SU-DHL-6 (cell line): Measurements from ENCODE around the gene KCNN2.

ENCODE experiments used
- H2AFZ ChIP-seq: fragments of 200-600 bp; sonication (generic); 2 replicates; pipeline ENCODE4 v1.6.1; 2014; ENCODE audit warnings: low read depth, mild to moderate bottlenecking, moderate library complexity, mixed read lengths, antibody characterized with exemption, low read length; ENCODE audit not compliant: severe bottlenecking
- H3F3A ChIP-seq: fragments of 200-600 bp; shearing (Covaris generic); 2 replicates; pipeline ENCODE4 v1.6.0; 2016; ENCODE audit warnings: antibody characterized with exemption, mild to moderate bottlenecking; ENCODE audit not compliant: insufficient read depth
- H3K27ac ChIP-seq: fragments of 200-600 bp; sonication (generic); 2 replicates; pipeline ENCODE4 v1.5.1; 2016; ENCODE audit warnings: low read depth, mild to moderate bottlenecking, low read length, moderate library complexity, mixed read lengths
- H3K27me3 ChIP-seq: fragments of 200-600 bp; sonication (generic), shearing (Covaris generic); 2 replicates; pipeline ENCODE4 v1.6.0; 2014; ENCODE audit warnings: mild to moderate bottlenecking, low read length
- H3K36me3 ChIP-seq: fragments of 200-600 bp; sonication (generic); 2 replicates; pipeline ENCODE4 v1.6.1; 2014; ENCODE audit warnings: mild to moderate bottlenecking, low read length, mixed read lengths
- H3K4me2 ChIP-seq: fragments of 300-600, 200-600 bp; shearing (Covaris generic), sonication (generic); 2 replicates; pipeline ENCODE4 v1.6.0; 2014; ENCODE audit warnings: low read length, low read depth, mild to moderate bottlenecking; ENCODE audit not compliant: poor library complexity, severe bottlenecking
- H3K4me3 ChIP-seq: fragments of 200-600 bp; sonication (generic); 2 replicates; pipeline ENCODE4 v1.5.1; 2014; ENCODE audit warnings: antibody characterized with exemption, low read length, mild to moderate bottlenecking, mixed read lengths; ENCODE audit not compliant: insufficient read depth, poor library complexity, severe bottlenecking
- H3K79me2 ChIP-seq: fragments of 200-600 bp; sonication (generic); 2 replicates; pipeline ENCODE4 v1.6.1; 2014; ENCODE audit warnings: mild to moderate bottlenecking, low read length, moderate library complexity; ENCODE audit not compliant: insufficient read depth
- H3K9ac ChIP-seq: fragments of 200-600 bp; sonication (generic); 2 replicates; pipeline ENCODE4 v1.7.0; 2014; ENCODE audit warnings: mild to moderate bottlenecking, low read length
- H3K9me2 ChIP-seq: fragments of 200-600 bp; sonication (generic); replicated peaks from 2 replicates; pipeline ENCODE4 v1.6.1; 2014; ENCODE audit warnings: low read length; ENCODE audit not compliant: insufficient read depth
- H3K9me3 ChIP-seq: fragments of 200-600 bp; sonication (generic); 2 replicates; pipeline ENCODE4 v1.6.1; 2014; ENCODE audit warnings: low read length, mixed read lengths; ENCODE audit not compliant: insufficient read depth
- H4K20me1 ChIP-seq: fragments of 200-600 bp; sonication (generic); 2 replicates; pipeline ENCODE4 v1.6.1; 2014; ENCODE audit warnings: low read depth, mild to moderate bottlenecking, antibody characterized with exemption, low read length, moderate library complexity, mixed read lengths
- CTCF ChIP-seq: fragments of 200-600 bp; sonication (generic); IDR thresholded peaks from one replicate; pipeline ENCODE4 v1.5.1; 2017; ENCODE audit warnings: antibody characterized with exemption, mild to moderate bottlenecking, low read length, moderate library complexity; ENCODE audit not compliant: insufficient read depth, poor library complexity, severe bottlenecking
- EZH2phosphoT487 ChIP-seq: fragments of 200-600 bp; sonication (generic), shearing (Covaris generic); conservative IDR thresholded peaks from 2 replicates; pipeline ENCODE4 v1.6.1; 2018; ENCODE audit warnings: mild to moderate bottlenecking, antibody characterized with exemption, low read length, moderate library complexity, mixed read lengths

KCNN2 gene

GRCh38 chr5:114408847-114409246 is 47.0 kb downstream of the KCNN2 start:
- Histone ChIP-seq H4K20me1 (no peaks in the 10 kb centered on the region), H3K9me2 (no peaks in the 10 kb centered on the region)

GRCh38 chr5:114411380-114411931 is 49.6 kb downstream of the KCNN2 start:
- Histone ChIP-seq H3F3A (no peaks in the 10 kb centered on the region), H4K20me1 (no peaks in the 10 kb centered on the region), H3K36me3 (no peaks in the 10 kb centered on the region), H3K27ac (no peak overlapping the region), H2AFZ (no peak overlapping the region), H3K79me2 (no peaks in the 10 kb centered on the region), H3K4me2 (no peak overlapping the region), H3K4me3 (no peak overlapping the region), H3K9me2 (no peaks in the 10 kb centered on the region), H3K27me3 (no peaks in the 10 kb centered on the region), H3K9me3 (no peaks in the 10 kb centered on the region), H3K9ac (no peak overlapping the region)
- no peak for TF ChIP-seq CTCF
- TF ChIP-seq EZH2phosphoT487, result no peak

More at GRCh38 chr5:114408847-114409246, 47.0 kb downstream of the KCNN2 start:
- no peaks in the 10 kb centered on the region for H3K9me3 ChIP-seq
- no peak overlapping the region for H3K4me3 ChIP-seq
- TF ChIP-seq CTCF (no peak), EZH2phosphoT487 (no peak)
- no peaks in the 10 kb centered on the region for H3K27me3 ChIP-seq
- H3K9ac ChIP-seq, result no peak overlapping the region
- H2AFZ ChIP-seq, result no peak overlapping the region
- H3K36me3 ChIP-seq, result no peaks in the 10 kb centered on the region
- no peak overlapping the region for H3K27ac ChIP-seq
- no peak overlapping the region for H3K4me2 ChIP-seq
- no peaks in the 10 kb centered on the region for H3F3A ChIP-seq
- H3K79me2 ChIP-seq, result no peaks in the 10 kb centered on the region

GRCh38 chr5:114412510-114413171 is 50.8 kb downstream of the KCNN2 start:
- no peak overlapping the region for H3K4me2 ChIP-seq

More at GRCh38 chr5:114412510-114413171, 50.8 kb downstream of the KCNN2 start:
- Histone ChIP-seq H3K9ac (no peak overlapping the region), H3K79me2 (no peaks in the 10 kb centered on the region), H3F3A (no peaks in the 10 kb centered on the region), H3K27ac (no peak overlapping the region), H2AFZ (no peak overlapping the region), H4K20me1 (no peaks in the 10 kb centered on the region), H3K9me3 (no peaks in the 10 kb centered on the region), H3K4me3 (no peak overlapping the region), H3K36me3 (no peaks in the 10 kb centered on the region), H3K9me2 (no peaks in the 10 kb centered on the region), H3K27me3 (no peaks in the 10 kb centered on the region)
- TF ChIP-seq CTCF (no peak), EZH2phosphoT487 (no peak)
